Liver (tissue), 9 donors: ENCODE measurements around the gene JPH4. TPM values are rescaled to one million over a fixed set of nuclear protein-coding genes. Genes with fewer than 3 reads are reported as not detected.

Source experiments
- DNase-seq: peaks from one replicate; pipeline ENCODE4 v3.0.0-alpha.2; 2017; ENCODE audit warnings: low spot score
- H3K27ac ChIP-seq, 2 donors: one replicate each; pipeline ENCODE4 v1.7.0; 2013; ENCODE audit warnings: inconsistent platforms in 2 of 2, low read length in 2 of 2, control low read depth in 1 of 2, low read depth in 1 of 2, mild to moderate bottlenecking in 1 of 2
- H3K27me3 ChIP-seq, 4 donors: one replicate each; pipeline versions ENCODE4 v1.6.1 to v1.7.0; 2013; ENCODE audit warnings: low read length in 3 of 4, inconsistent platforms in 1 of 4, mild to moderate bottlenecking in 1 of 4, moderate library complexity in 1 of 4; ENCODE audit not compliant: control insufficient read depth in 4 of 4, insufficient read depth in 4 of 4
- H3K36me3 ChIP-seq, 4 donors: one replicate each; pipeline versions ENCODE4 v1.6.1 to v1.7.0; 2013; ENCODE audit warnings: low read length in 3 of 4, mild to moderate bottlenecking in 3 of 4, low read depth in 1 of 4, moderate library complexity in 1 of 4; ENCODE audit not compliant: control insufficient read depth in 4 of 4, insufficient read depth in 3 of 4
- H3K4me1 ChIP-seq, 4 donors: one replicate each; pipeline versions ENCODE4 v1.6.1 to v1.7.0; 2013; ENCODE audit warnings: low read length in 3 of 4, mild to moderate bottlenecking in 3 of 4, moderate library complexity in 1 of 4; ENCODE audit not compliant: control insufficient read depth in 4 of 4, insufficient read depth in 4 of 4
- H3K4me3 ChIP-seq, 3 donors: one replicate each; pipeline versions ENCODE4 v1.6.1 to v1.7.0; 2013; ENCODE audit warnings: low read length in 3 of 3, control low read depth in 1 of 3, low read depth in 1 of 3, mild to moderate bottlenecking in 1 of 3
- H3K9ac ChIP-seq, 2 donors: one replicate each; pipeline ENCODE4 v1.7.0; 2013; ENCODE audit warnings: low read length in 2 of 2, mild to moderate bottlenecking in 2 of 2, moderate library complexity in 2 of 2, control low read depth in 1 of 2, low read depth in 1 of 2
- H3K9me3 ChIP-seq, 4 donors: one replicate each; pipeline versions ENCODE4 v1.6.1 to v1.7.0; 2013; ENCODE audit warnings: low read length in 3 of 4; ENCODE audit not compliant: control insufficient read depth in 4 of 4
- ATF3 ChIP-seq: IDR thresholded peaks from 2 replicates; pipeline ENCODE4 v1.6.1; 2016; ENCODE audit warnings: antibody characterized with exemption
- CTCF ChIP-seq: fragments of 150-350 bp; IDR thresholded peaks from 2 replicates; pipeline ENCODE4 v1.5.1; 2017; ENCODE audit warnings: improper control_type of control experiment, low read depth, low read length; ENCODE audit not compliant: missing input control
- EGR1 ChIP-seq, 2 donors: IDR thresholded peaks; 2 replicates each; pipeline ENCODE4 v1.6.1; 2016 to 2018; ENCODE audit warnings: antibody characterized with exemption in 2 of 2, low read depth in 2 of 2
- FOXA1 ChIP-seq: IDR thresholded peaks from 2 replicates; pipeline ENCODE4 v1.6.1; 2016; ENCODE audit warnings: antibody characterized with exemption
- FOXA2 ChIP-seq: IDR thresholded peaks from 2 replicates; pipeline ENCODE4 v1.6.1; 2016; ENCODE audit warnings: antibody characterized with exemption
- GABPA ChIP-seq, 2 donors: IDR thresholded peaks in 1 of 2; conservative IDR thresholded peaks in 1 of 2; 2 replicates each; pipeline ENCODE4 v1.6.1; 2016; ENCODE audit warnings: antibody characterized with exemption in 2 of 2, mild to moderate bottlenecking in 1 of 2, moderate library complexity in 1 of 2
- HNF4A ChIP-seq, 2 donors: conservative IDR thresholded peaks; 2 replicates each; pipeline ENCODE4 v1.6.1; 2016; ENCODE audit warnings: antibody characterized with exemption in 2 of 2, mild to moderate bottlenecking in 2 of 2
- HNF4G ChIP-seq: IDR thresholded peaks from 2 replicates; pipeline ENCODE4 v1.6.1; 2016; ENCODE audit warnings: antibody characterized with exemption
- JUND ChIP-seq, 2 donors: IDR thresholded peaks; 2 replicates each; pipeline ENCODE4 v1.6.1; 2016; ENCODE audit warnings: antibody characterized with exemption in 2 of 2
- MAX ChIP-seq: IDR thresholded peaks from 2 replicates; pipeline ENCODE4 v1.6.1; 2016; ENCODE audit warnings: antibody characterized with exemption
- NR2F2 ChIP-seq: IDR thresholded peaks from 2 replicates; pipeline ENCODE4 v1.6.1; 2016; ENCODE audit warnings: antibody characterized with exemption
- RAD21 ChIP-seq, 2 donors: IDR thresholded peaks; 2 replicates each; pipeline ENCODE4 v1.6.1; 2016; ENCODE audit warnings: antibody characterized with exemption in 2 of 2, mild to moderate bottlenecking in 2 of 2
- RXRA ChIP-seq, 2 donors: IDR thresholded peaks; 2 replicates each; pipeline ENCODE4 v1.6.1; 2017 to 2018; ENCODE audit warnings: antibody characterized with exemption in 2 of 2, mild to moderate bottlenecking in 1 of 2
- SP1 ChIP-seq: IDR thresholded peaks from 2 replicates; pipeline ENCODE4 v1.6.1; 2018; ENCODE audit warnings: antibody characterized with exemption, mild to moderate bottlenecking
- TAF1 ChIP-seq: conservative IDR thresholded peaks from 2 replicates; pipeline ENCODE4 v1.6.1; 2016; ENCODE audit warnings: antibody characterized with exemption, mild to moderate bottlenecking
- YY1 ChIP-seq: IDR thresholded peaks from 2 replicates; pipeline ENCODE4 v1.6.1; 2016; ENCODE audit warnings: antibody characterized with exemption, mild to moderate bottlenecking
- ZBTB33 ChIP-seq: IDR thresholded peaks from 2 replicates; pipeline ENCODE4 v1.6.1; 2016; ENCODE audit warnings: antibody characterized with exemption
- WGBS: extraction: QIAGEN DNeasy Blood & Tissue Kit; methylation state at CpG from one replicate; pipeline ENCODE4 v1.1.7; 2013; 5-methylcytosine and 5-hydroxymethylcytosine counted together
- polyA plus RNA-seq, 2 donors: library from polyadenylated mRNA; stranded (reverse) in 1 of 2; unstranded in 1 of 2; fragments of 200-250 nt in 1 of 2; fragments of >200 nt in 1 of 2; fragmentation: Nextera tagmentation in 1 of 2; extraction: Ambion mirVana in 1 of 2; gene quantifications; one replicate each; pipeline versions ENCODE4 v1.2.1 to v1.2.3, GENCODE V29; 2013 to 2015
- total RNA-seq, 2 donors: library from RNA; depleted of rRNA; stranded (reverse); fragments of >200 nt; gene quantifications; one replicate each; pipeline ENCODE4 v1.2.3, GENCODE V29; 2014
- donor health status: healthy.
- donor health status: healthy.
- donor health status: healthy.
- donor health status: healthy.
- donor health status: healthy.

Gene JPH4
- total and polyA plus RNA-seq, 4 donors = 0.07 to 0.24 (median 0.16) TPM

- no peaks in the 10 kb centered on the region for H3K36me3 ChIP-seq
- no peaks in the 10 kb centered on the region for H3K9me3 ChIP-seq
- WGBS = 93% methylated on average over 12 of the region's 12 CpGs
- no peaks in the 10 kb centered on the region for H3K4me1 ChIP-seq
- no peak for DNase-seq
- no peak overlapping the region for H3K27ac ChIP-seq
- no peaks in the 10 kb centered on the region for H3K27me3 ChIP-seq
- TF ChIP-seq ZBTB33 (no peak), MAX (no peak), HNF4G (no peak), FOXA2 (no peak), CTCF (no peak), FOXA1 (no peak), SP1 (no peak), HNF4A (conservative IDR thresholded peaks at IDR 0.05) (no peak), TAF1 (no peak), RAD21 (IDR thresholded peaks at IDR 0.05) (no peak), ATF3 (no peak), RXRA (IDR thresholded peaks at IDR 0.05) (no peak), EGR1 (IDR thresholded peaks at IDR 0.05; ENCODE audit: low read depth in 2 of 2) (no peak), JUND (IDR thresholded peaks at IDR 0.05) (no peak), YY1 (no peak), GABPA (IDR thresholded peaks at IDR 0.05 in 1 of 2, conservative IDR thresholded peaks at IDR 0.05 in 1 of 2) (no peak), NR2F2 (no peak)
- no peak overlapping the region for H3K4me3 ChIP-seq
- H3K9ac ChIP-seq = no peak overlapping the region
Measured at GRCh38 chr14:23602181-23603095, 23.8 kb upstream of the JPH4 start.

GRCh38 chr14:23601845-23602180 lies 23.2 kb upstream of the JPH4 start:
- no peak overlapping the region for H3K9ac ChIP-seq
- no peak overlapping the region for H3K27ac ChIP-seq
- 68% methylated on average over 1 of the region's 1 CpG for WGBS
- H3K9me3 ChIP-seq = no peaks in the 10 kb centered on the region
- no peak overlapping the region for H3K4me3 ChIP-seq
- no peak for TF ChIP-seq RXRA (IDR thresholded peaks at IDR 0.05)
- DNase-seq = no peak
- H3K4me1 ChIP-seq = no peaks in the 10 kb centered on the region
- H3K36me3 ChIP-seq = no peaks in the 10 kb centered on the region
- no peaks in the 10 kb centered on the region for H3K27me3 ChIP-seq
